ENCODE measurements around the gene CDR2. TPM values are rescaled to one million over a fixed set of nuclear protein-coding genes. Genes with fewer than 3 reads are reported as not detected.

The CDR2 gene
- total and polyA plus RNA-seq, 9 of the 15 experiments (the other 6 are each of a cell fraction or from before 2014, with no cell fraction given), result 4.6 to 30.3 (median 19.9) TPM

DNA sequence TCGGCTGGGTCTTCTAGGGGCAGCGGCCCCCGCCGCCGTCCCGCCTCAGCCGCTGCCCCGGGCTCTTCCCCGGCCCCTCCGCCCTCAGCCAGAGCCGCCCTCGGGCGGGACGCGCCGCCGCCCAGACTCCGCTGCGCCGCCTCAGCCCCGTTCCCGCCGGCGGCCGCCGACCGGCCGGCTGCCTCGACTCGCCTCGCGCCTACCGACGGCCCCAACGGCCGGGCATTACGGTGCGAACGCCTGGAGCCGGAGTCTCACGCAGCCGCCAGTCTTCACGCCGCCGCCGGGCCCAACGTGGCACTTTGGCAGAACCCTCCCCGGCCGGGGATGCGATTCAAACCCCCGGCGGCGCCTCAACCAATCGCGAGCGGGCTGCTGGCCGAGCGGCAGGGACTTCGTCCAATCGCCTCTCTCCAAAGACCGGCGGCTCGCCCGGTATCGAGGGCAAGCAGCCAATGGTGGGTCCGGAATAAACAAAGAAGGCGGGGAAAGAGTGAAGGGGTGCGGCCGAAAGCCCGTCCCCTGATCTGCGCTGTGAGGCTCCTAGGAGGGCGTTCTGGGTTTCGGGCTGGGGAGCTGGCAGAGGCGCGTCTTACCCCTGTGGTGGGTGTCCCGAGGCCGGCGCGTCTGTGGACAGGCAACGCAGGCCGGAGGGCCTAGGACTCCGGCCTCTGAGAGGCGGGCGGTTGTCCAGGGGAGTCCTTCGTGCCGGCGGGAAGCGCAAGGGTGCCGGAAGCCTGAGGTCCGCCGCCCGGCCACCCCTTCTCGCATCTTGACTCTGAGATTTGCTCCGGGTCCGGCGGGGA, at the start of gene CDR2 (continued):
- TF ChIP-seq ATF4 (CRISPR knock-in tag; IDR thresholded peaks at IDR 0.05) (no peak), MYBL2 (IDR thresholded peaks at IDR 0.05; ENCODE audit: low read depth) (peak; percentile 85), MYBL2 (CRISPR knock-in tag; IDR thresholded peaks at IDR 0.05; ENCODE audit: borderline replicate concordance) (no peak), GTF2F1 (IDR thresholded peaks at IDR 0.05; ENCODE audit: low read depth, low read length) (no peak), REST (IDR thresholded peaks at IDR 0.05; ENCODE audit: borderline replicate concordance) (peak; percentile 69), REST (CRISPR knock-in tag; IDR thresholded peaks at IDR 0.05; ENCODE audit: low read depth) (no peak), BCL6 (CRISPR knock-in tag; IDR thresholded peaks at IDR 0.05) (no peak), NR2C2 (CRISPR knock-in tag; IDR thresholded peaks at IDR 0.05) (no peak), NR2C2 (tag; IDR thresholded peaks at IDR 0.05) (no peak; the same call in 1 of the 2 replicates), RBM15 (IDR thresholded peaks at IDR 0.05; ENCODE audit: insufficient read depth, low read length) (no peak), ZFP30 (CRISPR knock-in tag; IDR thresholded peaks at IDR 0.05; ENCODE audit: borderline replicate concordance) (no peak), CREBBP (IDR thresholded peaks at IDR 0.05; ENCODE audit: low read depth, low read length) (no peak), ZNF263 (CRISPR knock-in tag; IDR thresholded peaks at IDR 0.05; ENCODE audit: borderline replicate concordance) (no peak), NELFE (IDR thresholded peaks at IDR 0.05; ENCODE audit: insufficient read depth, insufficient read length) (no peak), GABPA (tag; conservative IDR thresholded peaks at IDR 0.05; ENCODE audit: low read depth) (peak; percentile 58), SMARCB1 (IDR thresholded peaks at IDR 0.05; ENCODE audit: insufficient read length, low read depth) (no peak), DLX4 (CRISPR knock-in tag; IDR thresholded peaks at IDR 0.05) (no peak), GTF2B (IDR thresholded peaks at IDR 0.05; ENCODE audit: extremely low read depth, insufficient read length) (no peak)
